Effector memory CD4-positive, alpha-beta T cell (primary cell): ENCODE measurements around the gene NOSTRIN.
A peak's percentile ranks its signal among the peaks of the same experiment; 100 is the strongest.
"Not testable (repeated sequence)": the region's sequence is repeated elsewhere in the genome, so short reads cannot be mapped to it uniquely, and the experiment has no call there.

Source experiments
- DNase-seq, 3 donors: peaks; one replicate each; pipeline ENCODE4 v3.0.0-alpha.2; 2020
- H3K27ac ChIP-seq: 2 replicates; pipeline ENCODE4 v1.7.0; 2013; ENCODE audit warnings: mild to moderate bottlenecking, low read length, moderate library complexity; ENCODE audit not compliant: insufficient read depth, poor library complexity, severe bottlenecking
- H3K27me3 ChIP-seq: replicated peaks from 2 replicates; pipeline ENCODE4 v1.7.0; 2013; ENCODE audit warnings: mild to moderate bottlenecking, low read length; ENCODE audit not compliant: insufficient read depth, control insufficient read depth, poor library complexity, severe bottlenecking
- H3K36me3 ChIP-seq: 2 replicates; pipeline ENCODE4 v1.7.0; 2013; ENCODE audit warnings: mild to moderate bottlenecking, low read length, moderate library complexity; ENCODE audit not compliant: control insufficient read depth, insufficient read depth
- H3K4me1 ChIP-seq: 2 replicates; pipeline ENCODE4 v1.7.0; 2013; ENCODE audit warnings: low read length, mild to moderate bottlenecking; ENCODE audit not compliant: control insufficient read depth, insufficient read depth, poor library complexity, severe bottlenecking
- H3K4me3 ChIP-seq: 2 replicates; pipeline ENCODE4 v1.7.0; 2013; ENCODE audit warnings: low read length, low read depth, mild to moderate bottlenecking; ENCODE audit not compliant: insufficient read depth, poor library complexity, severe bottlenecking
- H3K9me3 ChIP-seq: 2 replicates; pipeline ENCODE4 v1.7.0; 2013; ENCODE audit warnings: mild to moderate bottlenecking, low read length, moderate library complexity; ENCODE audit not compliant: control insufficient read depth
- total RNA-seq, 3 donors: gene quantifications; one replicate each; lab custom pipeline; 2026; lab: John Stamatoyannopoulos, UW

Gene NOSTRIN, protein sequence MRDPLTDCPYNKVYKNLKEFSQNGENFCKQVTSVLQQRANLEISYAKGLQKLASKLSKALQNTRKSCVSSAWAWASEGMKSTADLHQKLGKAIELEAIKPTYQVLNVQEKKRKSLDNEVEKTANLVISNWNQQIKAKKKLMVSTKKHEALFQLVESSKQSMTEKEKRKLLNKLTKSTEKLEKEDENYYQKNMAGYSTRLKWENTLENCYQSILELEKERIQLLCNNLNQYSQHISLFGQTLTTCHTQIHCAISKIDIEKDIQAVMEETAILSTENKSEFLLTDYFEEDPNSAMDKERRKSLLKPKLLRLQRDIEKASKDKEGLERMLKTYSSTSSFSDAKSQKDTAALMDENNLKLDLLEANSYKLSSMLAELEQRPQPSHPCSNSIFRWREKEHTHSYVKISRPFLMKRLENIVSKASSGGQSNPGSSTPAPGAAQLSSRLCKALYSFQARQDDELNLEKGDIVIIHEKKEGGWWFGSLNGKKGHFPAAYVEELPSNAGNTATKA
- total RNA-seq: 0 to 0.39 (median 0.35) reads per million in 3 donors

DNA sequence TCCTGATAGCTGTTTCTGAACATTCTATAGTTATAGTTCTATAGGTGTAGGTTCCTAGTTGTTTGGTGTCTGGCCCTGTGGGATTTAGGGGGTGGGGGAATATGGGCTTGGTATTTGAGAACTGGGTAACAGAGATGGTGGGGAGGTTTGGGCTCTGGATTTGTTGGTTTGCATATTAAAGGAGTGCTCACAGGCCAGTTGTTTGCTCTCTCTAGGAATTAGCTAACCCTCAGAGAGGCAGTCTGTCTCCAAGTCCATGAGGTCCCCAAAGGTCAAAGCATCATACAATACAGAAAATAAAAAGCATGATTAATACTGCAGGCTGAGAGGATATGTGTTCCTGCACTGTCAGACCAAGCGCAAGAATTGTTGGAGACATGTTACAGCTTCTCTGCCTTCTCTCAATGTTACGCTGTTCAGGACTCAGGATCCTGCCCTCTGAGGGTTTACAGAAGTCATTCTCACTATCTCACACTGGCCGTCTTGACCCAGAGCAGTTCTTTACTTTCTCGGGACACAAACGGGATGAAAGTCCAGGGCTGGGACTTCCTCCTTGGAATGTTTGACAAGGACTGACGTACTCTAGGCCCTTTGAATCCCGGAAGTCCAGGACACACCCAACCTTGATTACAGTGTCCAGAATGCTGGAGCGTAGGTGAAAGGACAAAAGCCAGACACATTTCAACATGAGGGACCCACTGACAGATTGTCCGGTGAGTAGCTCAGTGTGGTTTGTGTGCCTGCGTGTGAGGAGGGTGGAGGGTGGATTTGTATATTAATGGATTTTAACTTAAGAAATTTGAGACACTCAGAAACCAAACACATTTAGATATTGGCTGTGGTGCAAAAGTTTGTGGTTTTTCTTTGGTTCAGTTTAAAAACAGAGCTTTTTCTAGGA lies at the start of gene NOSTRIN:
TSS of gene NOSTRIN (plus strand) at position 677 of the 898 bp plus-strand sequence. CDS start at position 687, 10 bp downstream.
- H3K36me3 ChIP-seq: no peaks in the 10 kb centered on the region
- H3K9me3 ChIP-seq: no peaks in the 10 kb centered on the region
- H3K4me3 ChIP-seq: no peak within 1 kb of the TSS
- no peaks in the 10 kb centered on the region for H3K4me1 ChIP-seq
- no peaks in the 10 kb centered on the region for H3K27me3 ChIP-seq
- DNase-seq: no peak
- H3K27ac ChIP-seq: no peak within 1 kb of the TSS

DNA sequence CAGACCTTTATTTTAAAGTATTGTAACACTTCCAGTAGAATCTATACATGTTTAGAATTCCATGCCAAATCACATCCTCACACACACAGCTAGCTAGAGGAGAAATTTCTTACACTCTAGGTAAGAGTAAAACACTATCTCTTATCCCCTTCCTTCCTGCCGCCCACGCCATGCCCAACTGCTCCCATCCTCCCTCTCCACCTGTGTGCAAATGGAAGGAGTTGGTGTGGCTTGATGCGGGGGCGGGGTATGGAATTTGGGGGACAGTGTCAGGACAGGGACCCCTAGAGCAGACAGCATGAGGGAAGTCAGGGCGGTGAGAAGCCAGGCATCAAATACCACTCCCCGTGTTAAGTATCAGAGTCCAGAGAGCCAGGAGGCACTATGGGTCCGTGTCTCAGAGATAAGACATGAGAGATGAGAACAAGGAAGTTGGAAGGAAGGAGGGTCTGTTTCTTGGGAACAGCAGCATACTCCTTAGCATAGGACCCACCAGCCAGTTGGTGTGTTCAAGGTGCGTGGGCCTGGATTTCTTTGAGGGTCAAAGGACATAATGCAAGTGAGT lies 48.6 kb upstream of the NOSTRIN start:
- no peak overlapping the region for H3K27ac ChIP-seq
- peaks cover 59% of the 10 kb centered on the region for H3K4me1 ChIP-seq
- DNase-seq: no peak
- no peaks in the 10 kb centered on the region for H3K9me3 ChIP-seq
- no peaks in the 10 kb centered on the region for H3K27me3 ChIP-seq
- no peaks in the 10 kb centered on the region for H3K36me3 ChIP-seq
- H3K4me3 ChIP-seq: no peak overlapping the region

DNA sequence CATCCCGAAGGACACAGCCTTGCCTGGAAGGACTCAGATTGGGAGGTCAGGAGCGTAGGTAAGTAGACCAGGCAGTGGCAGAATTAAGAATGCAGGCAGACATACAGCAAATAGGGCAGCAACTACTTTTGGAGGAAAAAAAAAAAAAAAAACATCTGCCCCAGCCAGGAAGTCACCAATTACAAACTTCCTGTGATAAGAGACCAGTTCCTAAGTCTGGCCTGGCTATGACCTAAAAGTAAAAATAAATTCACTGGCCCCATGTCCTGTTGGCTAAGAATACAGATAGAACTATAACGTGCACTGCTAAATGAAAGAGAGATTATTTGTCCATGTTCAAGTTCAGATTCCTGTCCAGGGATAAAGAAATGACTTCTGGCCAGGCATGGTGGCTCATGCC lies 45.2 kb upstream of the NOSTRIN start:
- Histone ChIP-seq H3K27me3 (no peaks in the 10 kb centered on the region), H3K27ac (no peak overlapping the region), H3K9me3 (no peaks in the 10 kb centered on the region), H3K4me3 (no peak overlapping the region), H3K4me1 (peaks cover 38% of the 10 kb centered on the region), H3K36me3 (no peaks in the 10 kb centered on the region)
- no peak for DNase-seq

DNA sequence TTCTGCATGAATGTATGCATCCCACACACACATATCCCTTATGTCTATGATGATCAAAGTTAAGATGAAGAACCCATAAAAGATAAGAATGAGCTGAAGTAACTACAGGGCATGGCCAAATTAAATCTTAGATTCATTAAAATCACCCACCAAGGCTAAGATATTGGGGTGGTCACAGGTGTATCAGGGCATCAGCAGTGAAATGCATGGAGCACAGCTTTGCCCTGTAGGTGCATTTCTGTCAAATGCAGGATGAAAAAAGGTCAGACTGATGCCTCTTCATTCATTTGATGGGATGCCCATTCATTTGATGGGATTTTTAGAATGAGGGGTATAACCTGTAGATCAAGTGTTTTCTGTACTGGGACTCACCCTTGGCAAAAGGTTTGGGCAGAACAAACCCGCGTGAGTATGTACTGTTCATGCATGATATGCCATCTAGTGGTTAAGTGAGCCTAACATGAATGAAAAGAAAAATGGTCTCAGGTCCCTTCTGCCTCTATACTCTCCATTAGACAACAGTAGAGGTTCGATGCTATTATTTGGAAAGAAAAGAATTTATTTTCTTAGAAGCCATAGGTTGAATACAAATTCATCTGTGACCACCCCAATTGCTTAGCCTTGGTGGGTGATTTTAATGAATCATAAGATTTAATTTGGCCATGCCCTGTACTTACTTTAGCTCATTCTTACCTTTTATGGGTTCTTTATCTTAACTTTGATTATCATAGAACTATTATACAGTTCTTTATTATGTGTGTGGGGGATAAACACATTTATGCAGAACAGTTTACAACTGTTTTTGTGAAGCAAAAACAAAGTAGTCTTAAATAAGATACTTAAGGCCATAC lies 43.2 kb upstream of the NOSTRIN start:
- Histone ChIP-seq H3K36me3 (no peaks in the 10 kb centered on the region), H3K4me1 (peaks cover 31% of the 10 kb centered on the region), H3K4me3 (no peak overlapping the region), H3K27ac (no peak overlapping the region), H3K9me3 (no peaks in the 10 kb centered on the region), H3K27me3 (no peaks in the 10 kb centered on the region)
- DNase-seq: peak in 1 of 3 donors; percentile 12

DNA sequence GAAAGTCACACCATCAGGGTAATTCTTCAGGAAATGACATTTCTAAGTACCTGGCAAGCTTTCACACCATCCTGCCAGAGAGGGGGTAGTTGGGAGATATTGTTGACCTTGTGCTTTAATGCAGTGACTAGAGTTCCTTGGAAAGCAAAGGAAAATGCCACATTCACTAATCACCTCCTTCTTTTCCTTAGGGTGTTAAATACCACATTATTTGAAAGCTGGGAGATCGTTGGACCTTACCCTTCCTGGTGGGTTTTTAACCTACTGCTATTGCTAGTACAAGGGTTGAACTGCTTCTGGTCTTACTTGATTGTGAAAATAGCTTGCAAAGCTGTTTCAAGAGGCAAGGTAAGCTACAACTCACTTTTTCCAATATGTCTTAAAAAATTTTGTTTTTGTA lies 37.0 kb upstream of the NOSTRIN start:
- Histone ChIP-seq H3K4me3 (no peak overlapping the region), H3K9me3 (no peaks in the 10 kb centered on the region), H3K27me3 (no peaks in the 10 kb centered on the region), H3K27ac (no peak overlapping the region), H3K36me3 (no peaks in the 10 kb centered on the region), H3K4me1 (no peaks in the 10 kb centered on the region)
- DNase-seq: no peak

DNA sequence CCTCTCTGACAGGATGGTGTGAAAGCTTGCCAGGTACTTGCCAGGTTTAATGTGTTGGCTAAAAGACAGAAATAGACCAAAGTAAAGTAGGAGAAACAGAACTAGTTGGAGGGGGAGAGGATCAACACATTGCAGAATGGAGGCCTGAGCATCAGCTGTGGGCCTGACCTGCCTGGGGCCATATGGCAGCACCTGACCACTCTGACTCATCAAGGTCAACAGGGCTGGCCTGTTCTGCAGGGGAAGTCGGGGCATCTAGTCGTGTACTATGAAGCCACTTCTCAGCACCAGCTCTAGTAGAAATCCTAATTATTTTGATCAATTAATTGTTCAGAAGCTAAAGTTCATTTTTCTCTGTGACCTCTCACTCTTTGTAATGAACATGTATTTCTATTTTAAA lies 35.8 kb upstream of the NOSTRIN start:
- no peak overlapping the region for H3K27ac ChIP-seq
- H3K27me3 ChIP-seq: no peaks in the 10 kb centered on the region
- DNase-seq: no peak
- H3K9me3 ChIP-seq: no peaks in the 10 kb centered on the region
- no peak overlapping the region for H3K4me3 ChIP-seq
- H3K36me3 ChIP-seq: no peaks in the 10 kb centered on the region
- H3K4me1 ChIP-seq: no peaks in the 10 kb centered on the region

DNA sequence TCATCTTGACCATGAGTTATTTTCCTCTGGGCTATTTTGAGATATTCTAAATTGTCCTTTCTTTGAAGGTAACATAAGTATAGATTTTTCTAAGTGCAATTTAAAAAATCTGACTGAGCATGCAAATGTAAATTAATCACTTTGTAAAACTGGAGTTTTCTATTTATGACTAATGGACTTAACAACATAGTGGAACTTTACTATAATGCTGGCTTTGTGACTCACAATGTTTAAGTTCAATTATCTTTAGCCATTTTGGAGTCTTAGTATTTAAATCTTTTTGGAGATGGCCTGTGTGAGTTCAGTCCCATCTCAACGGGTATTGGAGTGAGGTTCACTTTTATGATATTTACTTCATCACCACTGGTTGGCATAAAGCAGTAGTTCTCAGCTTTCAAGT lies 35.2 kb upstream of the NOSTRIN start:
- DNase-seq: no peak
- H3K36me3 ChIP-seq: no peaks in the 10 kb centered on the region
- H3K4me1 ChIP-seq: no peaks in the 10 kb centered on the region
- no peak overlapping the region for H3K4me3 ChIP-seq
- H3K27ac ChIP-seq: no peak overlapping the region
- no peaks in the 10 kb centered on the region for H3K9me3 ChIP-seq
- no peaks in the 10 kb centered on the region for H3K27me3 ChIP-seq

DNA sequence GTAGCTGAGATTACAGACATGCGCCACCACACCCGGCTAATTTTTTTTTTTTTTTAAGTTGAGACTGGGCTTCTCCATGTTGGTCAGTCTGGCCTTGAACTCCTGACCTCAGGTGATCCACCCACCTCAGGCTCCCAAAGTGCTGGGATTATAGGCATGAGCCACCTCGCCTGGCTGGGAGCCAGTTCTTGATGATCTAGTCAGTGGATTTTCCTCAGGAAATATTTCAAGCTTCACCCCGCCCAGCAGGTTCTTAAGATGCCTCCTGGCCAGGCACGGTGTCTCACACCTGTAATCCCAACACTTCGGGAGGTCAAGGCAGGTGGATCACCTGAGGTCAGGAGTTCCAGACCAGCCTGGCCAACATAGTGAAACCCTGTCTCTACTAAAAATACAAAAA lies 34.1 kb upstream of the NOSTRIN start:
- not testable (repeated sequence) for H3K27ac ChIP-seq, H3K27me3 ChIP-seq, H3K4me1 ChIP-seq, H3K9me3 ChIP-seq, H3K36me3 ChIP-seq, DNase-seq, H3K4me3 ChIP-seq

DNA sequence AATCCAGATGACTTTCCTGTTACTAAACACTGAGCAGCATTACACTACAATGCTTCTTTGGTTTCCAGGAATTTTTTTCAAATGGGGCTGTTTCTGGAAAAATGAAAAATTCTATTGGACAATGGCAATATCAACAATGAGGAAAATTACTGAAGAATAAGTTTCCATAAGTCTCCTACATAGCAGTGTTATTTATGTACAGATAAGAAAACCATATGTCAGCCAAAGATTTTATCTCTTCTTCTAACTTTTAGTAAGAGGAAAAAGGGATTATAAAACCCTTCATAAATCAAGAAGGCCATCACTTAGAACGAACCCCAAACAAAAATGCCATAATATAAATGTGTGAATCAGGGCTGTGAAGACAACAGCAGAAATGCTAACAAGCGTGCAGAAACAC lies 31.6 kb upstream of the NOSTRIN start:
- Histone ChIP-seq H3K27ac (no peak overlapping the region), H3K4me1 (no peaks in the 10 kb centered on the region), H3K36me3 (no peaks in the 10 kb centered on the region), H3K27me3 (no peaks in the 10 kb centered on the region), H3K4me3 (no peak overlapping the region), H3K9me3 (no peaks in the 10 kb centered on the region)
- no peak for DNase-seq
